HG03045 (cell line): ENCODE data around the gene TAF10.

ENCODE experiments used
- ATAC-seq: cut with Tn5 transposase; IDR thresholded peaks from one replicate; pipeline ENCODE4 v1.9.1; 2021; ENCODE audit warnings: mild to moderate bottlenecking, moderate library complexity; ENCODE audit not compliant: unreplicated experiment

TAF10 gene

GRCh38 chr11:6640985-6641701, 29.1 kb upstream of the TAF10 start:
- no peak for ATAC-seq

GRCh38 chr11:6640036-6640984, 28.3 kb upstream of the TAF10 start:
- no peak for ATAC-seq

GRCh38 chr11:6638429-6638828, 26.4 kb upstream of the TAF10 start:
- no peak for ATAC-seq

GRCh38 chr11:6637871-6638270, 25.9 kb upstream of the TAF10 start:
- no peak for ATAC-seq

GRCh38 chr11:6636480-6636879, 24.5 kb upstream of the TAF10 start:
- no peak for ATAC-seq

GRCh38 chr11:6635082-6635932, 23.3 kb upstream of the TAF10 start:
- ATAC-seq: no peak

- no peak for ATAC-seq
Measured at GRCh38 chr11:6634534-6634933, 22.5 kb upstream of the TAF10 start.

GRCh38 chr11:6633422-6634408, 21.7 kb upstream of the TAF10 start:
- ATAC-seq: no peak

- no peak for ATAC-seq
Measured at GRCh38 chr11:6632116-6633073, 20.4 kb upstream of the TAF10 start.

- ATAC-seq: no peak
Measured at GRCh38 chr11:6631361-6631890, 19.4 kb upstream of the TAF10 start.

GRCh38 chr11:6630632-6631291, 18.7 kb upstream of the TAF10 start:
- no peak for ATAC-seq

- no peak for ATAC-seq
Measured at GRCh38 chr11:6629892-6630631, 18.0 kb upstream of the TAF10 start.

GRCh38 chr11:6629573-6629891, 17.5 kb upstream of the TAF10 start:
- no peak for ATAC-seq

GRCh38 chr11:6628526-6628925, 16.5 kb upstream of the TAF10 start:
- ATAC-seq: no peak

GRCh38 chr11:6627762-6628241, 15.8 kb upstream of the TAF10 start:
- peak; percentile 65 for ATAC-seq

GRCh38 chr11:6626971-6627761, 15.2 kb upstream of the TAF10 start:
- ATAC-seq: no peak
